K562 (cell line): ENCODE measurements around the gene EHMT2. TPM values are rescaled to one million over a fixed set of nuclear protein-coding genes. Genes with fewer than 3 reads are reported as not detected.
A peak's percentile ranks its signal among the peaks of the same experiment; 100 is the strongest.

Experiments
- MLLT1 ChIP-seq, 2 experiments: fragments of 450-650 bp; IDR thresholded peaks; 2 replicates each; pipeline ENCODE4 v1.6.1; 2016
- RAD51 ChIP-seq: fragments of 450-650 bp; IDR thresholded peaks from 2 replicates; pipeline ENCODE4 v1.7.1; 2016; ENCODE audit warnings: low read depth, mild to moderate bottlenecking, borderline replicate concordance
- VEZF1 ChIP-seq: fragments of 200-800 bp; sonication (Bioruptor generic); IDR thresholded peaks from 2 replicates; pipeline ENCODE4 v1.6.1; 2017; ENCODE audit warnings: missing genetic modification characterization, missing compliant biosample characterization
- ZBTB33 ChIP-seq: sonication (generic); formaldehyde crosslinking; IDR thresholded peaks from 2 replicates; pipeline ENCODE4 v1.8.1; 2023; ENCODE audit warnings: mild to moderate bottlenecking, missing genetic modification reagents
- ZNF253 ChIP-seq: fragments of 250-450 bp; sonication (Bioruptor Pico); conservative IDR thresholded peaks from 2 replicates; pipeline ENCODE4 v1.6.1; 2021; ENCODE audit warnings: mild to moderate bottlenecking
- polyA plus RNA-seq, 8 experiments: library from polyadenylated mRNA; depleted of rRNA in 4 of 8; stranded (reverse) in 5 of 8; unstranded in 3 of 8; fragments of >200 nt; fragmentation: Nextera tagmentation in 2 of 8; fragmentation: Illumina TruSeq in 1 of 8; extraction: Ambion mirVana in 2 of 8; extraction: Trizol in 1 of 8; gene quantifications; 2 replicates each; pipeline versions ENCODE4 v1.2.1 to v1.2.3, GENCODE V29; 2011 to 2014; ENCODE audit warnings: inconsistent platforms in 1 of 8, missing spikeins in 1 of 8
- total RNA-seq, 7 experiments: library from RNA; depleted of rRNA in 6 of 7; stranded (reverse); fragments of >200 nt in 6 of 7; fragmentation: Illumina TruSeq in 2 of 7; extraction: Trizol in 2 of 7; gene quantifications; 2 replicates each; pipeline versions ENCODE4 v1.2.1 to v1.2.3, GENCODE V29; 2011 to 2021; ENCODE audit warnings: low replicate concordance in 1 of 7
- TF ChIP-seq, protein P1 (sequence below): fragments of 200-400 bp; formaldehyde crosslinking; IDR thresholded peaks from 2 replicates; pipeline ENCODE4 v1.6.1; 2017; ENCODE audit warnings: mild to moderate bottlenecking, low read depth, low read length, moderate library complexity
- TF ChIP-seq, protein P2 (sequence below): sonication (generic); formaldehyde crosslinking; IDR thresholded peaks from 2 replicates; pipeline ENCODE4 v1.9.0; 2022; ENCODE audit warnings: mild to moderate bottlenecking, missing genetic modification reagents

The EHMT2 gene
- total and polyA plus RNA-seq, 9 of the 15 experiments (the other 6 are each of a cell fraction or from before 2014, with no cell fraction given), result 2.1 to 63.8 (median 38.5) TPM

DNA sequence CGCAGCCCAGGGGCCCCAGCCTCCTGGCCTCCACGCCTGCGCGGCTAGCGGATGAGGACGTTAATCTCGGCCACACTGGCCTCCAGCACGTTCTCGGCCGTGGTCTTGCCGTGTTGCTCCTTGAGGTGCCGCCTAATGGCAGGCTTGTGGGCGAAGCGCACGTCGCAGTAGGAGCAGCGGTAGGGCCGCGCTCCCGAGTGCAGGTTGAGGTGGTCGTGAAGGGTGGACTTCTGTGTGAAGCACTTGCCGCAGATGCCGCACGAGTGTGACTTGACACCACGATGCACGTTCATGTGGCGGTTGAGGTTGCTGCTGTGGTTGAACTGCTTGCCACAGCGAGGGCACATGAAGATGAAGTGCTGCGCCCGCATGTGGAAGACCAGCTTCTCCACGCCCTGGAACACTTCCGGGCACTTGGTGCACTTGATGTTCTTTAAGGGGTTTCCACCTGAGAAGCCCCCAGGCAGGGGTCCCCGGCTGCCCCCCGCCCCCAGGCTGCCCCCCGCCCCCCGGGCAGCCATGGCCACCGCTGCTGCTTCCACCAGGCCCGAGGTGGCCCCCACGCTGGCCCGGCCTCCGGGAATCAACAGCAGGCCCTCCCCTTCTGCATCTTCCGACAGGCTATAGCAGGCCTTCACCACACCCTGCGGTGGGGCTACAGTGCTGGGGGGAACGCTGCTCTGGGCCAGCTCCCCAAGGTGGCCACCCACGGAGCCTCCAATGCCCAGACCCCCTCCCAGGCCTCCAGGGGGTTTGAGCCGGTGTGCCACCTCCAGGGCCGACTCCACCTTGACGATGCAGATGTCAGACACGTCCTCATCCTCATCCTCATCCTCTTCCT, 2.6 kb upstream of the EHMT2 start (continued):
- TF ChIP-seq, protein P1, sequence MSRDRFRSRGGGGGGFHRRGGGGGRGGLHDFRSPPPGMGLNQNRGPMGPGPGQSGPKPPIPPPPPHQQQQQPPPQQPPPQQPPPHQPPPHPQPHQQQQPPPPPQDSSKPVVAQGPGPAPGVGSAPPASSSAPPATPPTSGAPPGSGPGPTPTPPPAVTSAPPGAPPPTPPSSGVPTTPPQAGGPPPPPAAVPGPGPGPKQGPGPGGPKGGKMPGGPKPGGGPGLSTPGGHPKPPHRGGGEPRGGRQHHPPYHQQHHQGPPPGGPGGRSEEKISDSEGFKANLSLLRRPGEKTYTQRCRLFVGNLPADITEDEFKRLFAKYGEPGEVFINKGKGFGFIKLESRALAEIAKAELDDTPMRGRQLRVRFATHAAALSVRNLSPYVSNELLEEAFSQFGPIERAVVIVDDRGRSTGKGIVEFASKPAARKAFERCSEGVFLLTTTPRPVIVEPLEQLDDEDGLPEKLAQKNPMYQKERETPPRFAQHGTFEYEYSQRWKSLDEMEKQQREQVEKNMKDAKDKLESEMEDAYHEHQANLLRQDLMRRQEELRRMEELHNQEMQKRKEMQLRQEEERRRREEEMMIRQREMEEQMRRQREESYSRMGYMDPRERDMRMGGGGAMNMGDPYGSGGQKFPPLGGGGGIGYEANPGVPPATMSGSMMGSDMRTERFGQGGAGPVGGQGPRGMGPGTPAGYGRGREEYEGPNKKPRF, result no peak
- TF ChIP-seq ZNF253 (CRISPR knock-in tag), result no peak
- peak; percentile 99 for TF ChIP-seq ZBTB33
- TF ChIP-seq VEZF1 (CRISPR knock-in tag), result no peak; the same call in 1 of the 2 replicates
- no peak for TF ChIP-seq RAD51
- peak in 1 of 2 experiments; percentile 90; a peak in 2 of 4 replicates for TF ChIP-seq MLLT1 (IDR thresholded peaks at IDR 0.05)
- TF ChIP-seq, protein P2, sequence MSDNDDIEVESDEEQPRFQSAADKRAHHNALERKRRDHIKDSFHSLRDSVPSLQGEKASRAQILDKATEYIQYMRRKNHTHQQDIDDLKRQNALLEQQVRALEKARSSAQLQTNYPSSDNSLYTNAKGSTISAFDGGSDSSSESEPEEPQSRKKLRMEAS (CRISPR knock-in tag), result peak; percentile 36; the same call in 1 of the 2 replicates
